Testis (tissue), 3 donors: ENCODE data around the gene CWC25. TPM values are rescaled to one million over a fixed set of nuclear protein-coding genes. Genes with fewer than 3 reads are reported as not detected.
"Not testable (repeated sequence)": the region's sequence is repeated elsewhere in the genome, so short reads cannot be mapped to it uniquely, and the experiment has no call there.

Experiments used
- DNase-seq: peaks from one replicate; pipeline ENCODE4 v3.0.0-alpha.2; 2019
- H3K27ac ChIP-seq, 2 donors: fragments of 200-600 bp; sonication (generic); one replicate each; pipeline ENCODE4 v1.5.1; 2019
- H3K27me3 ChIP-seq: fragments of 200-600 bp; sonication (generic); one replicate; pipeline ENCODE4 v1.5.1; 2019
- H3K36me3 ChIP-seq: fragments of 200-600 bp; sonication (generic); one replicate; pipeline ENCODE4 v1.5.1; 2017; ENCODE audit warnings: low read depth; ENCODE audit errors: missing control alignments
- H3K4me1 ChIP-seq: fragments of 200-600 bp; sonication (generic); one replicate; pipeline ENCODE4 v1.5.1; 2019
- H3K4me3 ChIP-seq, 2 donors: fragments of 200-600 bp; sonication (generic); one replicate each; pipeline ENCODE4 v1.5.1; 2017 to 2019
- H3K9me3 ChIP-seq: fragments of 200-600 bp; sonication (generic); one replicate; pipeline ENCODE4 v1.5.1; 2017
- POLR2A ChIP-seq: fragments of 450-650 bp; IDR thresholded peaks from one replicate; pipeline ENCODE4 v1.6.1; 2017; ENCODE audit warnings: antibody characterized with exemption, mild to moderate bottlenecking, moderate library complexity
- WGBS, 2 donors: methylation state at CpG; one replicate each; pipeline ENCODE4 v1.1.5; 2018; 5-methylcytosine and 5-hydroxymethylcytosine counted together
- intact Hi-C: fragments of 100-400 bp; cut with DNase I; formaldehyde crosslinking; loops from one replicate; pipeline ENCODE4 v1.15.1; 2023; ENCODE audit warnings: low total_unique reads
- polyA plus RNA-seq: library from polyadenylated mRNA; stranded (reverse); fragments of 350-450 nt; fragmentation: Illumina TruSeq; extraction: RNeasy Lipid Tissue Mini Kit (QIAGEN cat#74804); gene quantifications from one replicate; pipeline ENCODE4 v1.2.3, GENCODE V29; 2014; ENCODE audit warnings: low read depth, low replicate concordance; ENCODE audit not compliant: insufficient read depth
- total RNA-seq, 2 donors: library from RNA; depleted of rRNA; stranded (reverse); fragments of >200 nt; gene quantifications; one replicate each; pipeline ENCODE4 v1.2.3, GENCODE V29; 2016
- TF ChIP-seq, protein P1 (sequence below), 3 experiments: fragments of 450-650 bp in 2 of 3; fragments of 200-600 bp in 1 of 3; sonication (generic) in 1 of 3; IDR thresholded peaks; one replicate each; pipeline ENCODE4 v1.5.1; 2016 to 2019; ENCODE audit warnings: antibody characterized with exemption in 3 of 3, mild to moderate bottlenecking in 2 of 3, moderate library complexity in 1 of 3

The CWC25 gene
- total and polyA plus RNA-seq, 3 donors from 2014 or later = 23.9 to 67.1 (median 41.9) TPM

DNA sequence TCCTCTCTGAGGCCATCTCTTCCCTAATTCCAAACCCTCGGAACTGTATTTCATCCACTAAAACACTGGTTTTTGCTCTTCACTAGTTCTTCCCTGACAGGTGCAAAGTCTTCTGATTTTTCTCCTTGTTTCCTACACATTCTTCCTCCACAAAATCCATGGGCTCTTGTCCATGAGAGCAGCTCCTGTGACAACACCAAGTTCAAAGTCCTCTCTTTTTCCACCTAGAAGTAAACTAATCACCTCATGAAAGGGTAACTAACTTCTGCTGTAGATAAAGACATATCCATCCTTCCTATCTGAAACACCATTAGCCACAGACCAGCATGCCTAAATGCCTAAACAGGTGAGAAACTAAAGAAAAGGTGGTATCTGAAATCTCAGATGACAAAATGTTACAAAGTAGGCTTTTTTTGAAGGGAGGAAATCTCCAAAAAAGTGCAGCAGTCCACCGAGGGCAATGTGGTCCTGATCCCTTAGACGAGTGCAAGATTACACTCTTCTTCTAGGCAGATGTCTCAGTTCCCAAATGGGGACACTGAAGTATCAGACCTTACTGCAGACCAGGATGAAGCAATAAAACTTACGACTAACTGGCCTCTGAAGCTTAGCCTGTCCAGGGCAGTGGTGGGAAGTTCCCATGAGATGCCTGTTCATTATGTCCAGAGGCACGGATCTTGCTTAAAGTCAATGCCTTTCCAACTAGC, 28.5 kb downstream of the CWC25 start:
- 60 to 68% methylated on average over 5 of the region's 5 CpGs for WGBS, 2 donors
- peaks cover 21% of the 10 kb centered on the region for H3K4me1 ChIP-seq
- H3K9me3 ChIP-seq = no peaks in the 10 kb centered on the region
- no peaks in the 10 kb centered on the region for H3K27me3 ChIP-seq
- TF ChIP-seq POLR2A = no peak
- TF ChIP-seq, protein P1, sequence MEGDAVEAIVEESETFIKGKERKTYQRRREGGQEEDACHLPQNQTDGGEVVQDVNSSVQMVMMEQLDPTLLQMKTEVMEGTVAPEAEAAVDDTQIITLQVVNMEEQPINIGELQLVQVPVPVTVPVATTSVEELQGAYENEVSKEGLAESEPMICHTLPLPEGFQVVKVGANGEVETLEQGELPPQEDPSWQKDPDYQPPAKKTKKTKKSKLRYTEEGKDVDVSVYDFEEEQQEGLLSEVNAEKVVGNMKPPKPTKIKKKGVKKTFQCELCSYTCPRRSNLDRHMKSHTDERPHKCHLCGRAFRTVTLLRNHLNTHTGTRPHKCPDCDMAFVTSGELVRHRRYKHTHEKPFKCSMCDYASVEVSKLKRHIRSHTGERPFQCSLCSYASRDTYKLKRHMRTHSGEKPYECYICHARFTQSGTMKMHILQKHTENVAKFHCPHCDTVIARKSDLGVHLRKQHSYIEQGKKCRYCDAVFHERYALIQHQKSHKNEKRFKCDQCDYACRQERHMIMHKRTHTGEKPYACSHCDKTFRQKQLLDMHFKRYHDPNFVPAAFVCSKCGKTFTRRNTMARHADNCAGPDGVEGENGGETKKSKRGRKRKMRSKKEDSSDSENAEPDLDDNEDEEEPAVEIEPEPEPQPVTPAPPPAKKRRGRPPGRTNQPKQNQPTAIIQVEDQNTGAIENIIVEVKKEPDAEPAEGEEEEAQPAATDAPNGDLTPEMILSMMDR (IDR thresholded peaks at IDR 0.05) = no peak
- no peaks in the 10 kb centered on the region for H3K36me3 ChIP-seq
- no peak for DNase-seq
- H3K27ac ChIP-seq = no peak overlapping the region
- H3K4me3 ChIP-seq = no peak overlapping the region
- intact Hi-C loops = no loop called here

DNA sequence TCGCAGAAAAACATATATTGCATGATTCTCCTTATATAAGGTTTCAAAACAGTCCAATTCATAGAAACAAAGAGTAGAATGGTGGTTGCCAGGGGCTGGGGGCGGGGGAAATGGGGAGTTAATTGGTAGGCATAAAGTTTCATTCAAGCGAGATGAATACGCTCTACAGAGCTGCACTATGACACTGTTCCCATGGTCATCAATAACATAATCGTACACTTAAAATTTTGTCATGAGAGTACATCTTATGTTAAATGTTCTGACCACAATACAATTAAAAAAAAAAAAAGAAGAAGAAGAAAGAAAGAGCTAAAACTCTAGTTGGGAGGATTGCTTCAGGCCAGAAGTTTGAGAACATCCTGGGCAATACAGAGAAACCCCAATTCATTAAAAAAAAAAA, 30.9 kb downstream of the CWC25 start:
- H3K4me3 ChIP-seq = no peak overlapping the region
- H3K4me1 ChIP-seq = peaks cover 21% of the 10 kb centered on the region
- H3K9me3 ChIP-seq = no peaks in the 10 kb centered on the region
- intact Hi-C loops = no loop called here
- no peaks in the 10 kb centered on the region for H3K36me3 ChIP-seq
- TF ChIP-seq, protein P1 (IDR thresholded peaks at IDR 0.05) = no peak
- no peak for TF ChIP-seq POLR2A
- whole genome bisulfite sequencing, 2 donors = 96 to 97% methylated on average over 5 of the region's 5 CpGs
- no peak for DNase-seq
- no peaks in the 10 kb centered on the region for H3K27me3 ChIP-seq
- H3K27ac ChIP-seq = no peak overlapping the region

DNA sequence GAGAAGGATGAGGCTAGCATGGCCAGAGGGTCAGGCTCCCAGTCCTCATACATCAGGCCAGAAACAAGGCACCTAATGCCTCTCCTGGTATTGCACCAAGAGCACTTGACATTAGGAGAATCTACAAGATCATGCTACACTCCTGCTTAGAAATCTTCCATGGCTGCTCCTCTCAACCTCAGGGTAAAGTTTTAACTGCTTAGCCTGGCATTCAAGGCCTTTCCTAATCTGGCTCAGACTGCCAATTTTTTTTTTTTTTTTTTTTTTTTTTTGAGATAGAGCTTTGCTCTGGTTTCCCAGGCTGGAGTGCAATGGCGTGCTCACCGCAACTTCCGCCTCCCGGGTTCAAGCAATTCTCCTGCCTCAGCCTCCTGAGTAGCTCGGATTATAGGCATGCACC, 34.0 kb downstream of the CWC25 start:
- TF ChIP-seq, protein P1 (IDR thresholded peaks at IDR 0.05) = no peak
- TF ChIP-seq POLR2A = no peak

DNA sequence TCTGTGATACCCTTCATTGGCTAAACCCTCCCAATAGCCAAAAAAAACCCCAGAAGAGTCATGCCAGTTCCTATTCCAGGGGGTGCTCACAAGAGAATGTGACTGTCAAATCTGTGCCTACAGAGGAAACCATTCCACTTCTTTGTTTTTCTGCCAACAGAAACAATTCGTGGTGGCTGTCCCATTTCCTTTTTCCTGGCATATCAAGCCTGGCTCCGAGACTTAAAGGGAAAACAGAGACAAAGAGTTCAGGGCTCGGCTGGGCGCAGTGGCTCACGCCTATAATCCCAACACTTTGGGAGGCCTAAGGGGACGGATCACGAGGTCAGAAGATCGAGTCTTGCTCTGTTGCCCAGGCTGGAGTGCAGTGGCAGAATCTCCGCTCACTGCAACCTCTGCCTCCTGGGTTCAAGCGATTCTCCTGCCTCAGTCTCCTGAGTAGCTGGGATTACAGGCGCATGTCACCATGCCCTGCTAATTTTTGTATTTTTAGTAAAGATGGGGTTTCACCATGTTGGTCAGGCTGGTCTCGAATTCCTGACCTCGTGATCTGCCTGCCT, 34.9 kb downstream of the CWC25 start:
- H3K4me3 ChIP-seq, H3K36me3 ChIP-seq, H3K27ac ChIP-seq, H3K4me1 ChIP-seq, DNase-seq, intact Hi-C loops, H3K27me3 ChIP-seq, H3K9me3 ChIP-seq: not testable (repeated sequence)
- WGBS, 2 donors = 79 to 85% methylated on average over 13 of the region's 13 CpGs

More for the DNA sequence above, 34.0 kb downstream of the CWC25 start:
- WGBS, 2 donors = 88 to 93% methylated on average over 4 to 5 of the region's 5 CpGs
- no peaks in the 10 kb centered on the region for H3K9me3 ChIP-seq
- H3K36me3 ChIP-seq = no peaks in the 10 kb centered on the region
- H3K27me3 ChIP-seq = no peaks in the 10 kb centered on the region
- H3K4me3 ChIP-seq = no peak overlapping the region
- intact Hi-C loops = no loop called here
- no peaks in the 10 kb centered on the region for H3K4me1 ChIP-seq
- no peak for DNase-seq
- no peak overlapping the region for H3K27ac ChIP-seq

DNA sequence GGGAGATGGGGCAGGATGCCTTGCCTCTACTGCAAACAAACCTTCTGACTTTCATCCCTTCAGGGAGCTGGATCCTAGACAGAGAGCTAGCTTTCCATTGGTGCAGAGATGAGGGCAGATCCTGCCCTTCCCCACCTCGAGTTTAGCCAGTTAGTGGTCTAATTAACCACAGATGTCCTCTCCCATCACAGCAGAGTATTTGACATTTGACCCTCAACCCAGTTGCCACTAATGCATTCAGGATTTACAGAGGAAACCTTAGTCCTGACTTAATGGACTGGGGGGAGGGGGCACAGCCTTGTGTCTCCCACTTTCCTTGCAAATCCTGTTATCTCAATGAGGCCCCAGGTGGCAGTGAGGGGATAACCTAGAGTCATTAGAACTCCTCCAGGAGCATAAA, 35.9 kb downstream of the CWC25 start:
- WGBS, 2 donors = 0 to 13% methylated on average over 1 of the region's 1 CpG
- no peaks in the 10 kb centered on the region for H3K4me1 ChIP-seq

DNA sequence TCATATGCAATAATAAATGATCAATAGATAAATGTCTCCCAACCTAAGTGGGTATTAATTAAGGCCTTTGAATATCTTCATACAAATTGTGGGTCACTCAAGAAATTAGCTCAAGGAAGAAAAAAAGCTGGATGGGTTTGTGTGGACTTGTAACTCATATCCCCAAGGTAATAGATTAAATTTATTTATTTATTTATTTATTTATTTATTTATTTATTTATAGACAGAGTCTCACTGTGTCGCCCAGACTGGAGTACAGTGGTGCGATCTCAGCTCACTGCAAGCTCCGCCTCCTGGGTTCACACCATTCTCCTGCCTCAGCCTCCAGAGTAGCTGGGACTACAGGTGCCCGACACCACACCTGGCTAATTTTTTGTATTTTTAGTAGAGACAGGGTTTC, 37.1 kb downstream of the CWC25 start:
- WGBS, 2 donors = 96% methylated on average over 4 of the region's 4 CpGs
- H3K9me3 ChIP-seq, H3K4me3 ChIP-seq, H3K27me3 ChIP-seq, H3K27ac ChIP-seq, H3K36me3 ChIP-seq, intact Hi-C loops, H3K4me1 ChIP-seq, DNase-seq: not testable (repeated sequence)

More for the DNA sequence above, 35.9 kb downstream of the CWC25 start:
- DNase-seq = no peak
- TF ChIP-seq POLR2A = no peak
- TF ChIP-seq, protein P1 (IDR thresholded peaks at IDR 0.05) = no peak
- Histone ChIP-seq H3K27me3 (no peaks in the 10 kb centered on the region), H3K36me3 (no peaks in the 10 kb centered on the region), H3K27ac (no peak overlapping the region), H3K9me3 (no peaks in the 10 kb centered on the region), H3K4me3 (no peak overlapping the region)
- intact Hi-C loops = no loop called here
